Small intestine (tissue), 7 donors: ENCODE measurements around the gene MEI1. TPM values are rescaled to one million over a fixed set of nuclear protein-coding genes. Genes with fewer than 3 reads are reported as not detected.
"Not testable (repeated sequence)": the region's sequence is repeated elsewhere in the genome, so short reads cannot be mapped to it uniquely, and the experiment has no call there.

ENCODE experiments used
- DNase-seq, 2 donors: peaks; one replicate each; pipeline versions ENCODE4 v3.0.0 to v3.0.0-alpha.2; 2013
- FAIRE-seq: peaks from 2 replicates; lab custom pipeline; 2012; peaks lifted over from hg19 to GRCh38; lab: Jason Lieb, UNC
- H3K27ac ChIP-seq, 3 donors: one replicate each; pipeline ENCODE4 v1.5.1; 2013; ENCODE audit warnings: low read length in 2 of 3, mild to moderate bottlenecking in 2 of 3, control low read depth in 1 of 3, inconsistent platforms in 1 of 3, low read depth in 1 of 3, moderate library complexity in 1 of 3
- H3K27me3 ChIP-seq, 3 donors: one replicate each; pipeline ENCODE4 v1.6.1; 2013; ENCODE audit warnings: low read length in 3 of 3, inconsistent platforms in 1 of 3; ENCODE audit not compliant: control insufficient read depth in 3 of 3, insufficient read depth in 3 of 3
- H3K36me3 ChIP-seq, 3 donors: one replicate each; pipeline ENCODE4 v1.6.1; 2013; ENCODE audit warnings: low read length in 3 of 3, inconsistent platforms in 1 of 3, low read depth in 1 of 3, mild to moderate bottlenecking in 1 of 3, moderate library complexity in 1 of 3; ENCODE audit not compliant: control insufficient read depth in 3 of 3, insufficient read depth in 2 of 3
- H3K4me1 ChIP-seq, 3 donors: one replicate each; pipeline ENCODE4 v1.6.1; 2013; ENCODE audit warnings: low read length in 2 of 3, inconsistent platforms in 1 of 3, low read depth in 1 of 3, mild to moderate bottlenecking in 1 of 3, moderate library complexity in 1 of 3; ENCODE audit not compliant: control insufficient read depth in 3 of 3, insufficient read depth in 2 of 3
- H3K4me3 ChIP-seq, 3 donors: one replicate each; pipeline ENCODE4 v1.5.1; 2013; ENCODE audit warnings: low read length in 3 of 3, control low read depth in 1 of 3, inconsistent platforms in 1 of 3, low read depth in 1 of 3, mild to moderate bottlenecking in 1 of 3, moderate library complexity in 1 of 3
- H3K9me3 ChIP-seq, 2 donors: one replicate each; pipeline ENCODE4 v1.6.1; 2013; ENCODE audit warnings: low read depth in 1 of 2, low read length in 1 of 2; ENCODE audit not compliant: control insufficient read depth in 2 of 2, insufficient read depth in 1 of 2
- WGBS, 3 donors: extraction: QIAGEN DNeasy Blood & Tissue Kit; methylation state at CpG; one replicate each; pipeline ENCODE4 v1.1.7; 2013; 5-methylcytosine and 5-hydroxymethylcytosine counted together
- polyA plus RNA-seq, 4 donors: library from polyadenylated mRNA; stranded (reverse) in 3 of 4; unstranded in 1 of 4; fragments of 200-250 nt in 3 of 4; fragments of 120-200 nt in 1 of 4; gene quantifications; one replicate each; pipeline versions ENCODE4 v1.2.1 to v1.2.3, GENCODE V29; 2013
- donor health status: healthy with polysubstance abuse.
- donor health status: control.
- donor health status: control.
- donor health status: Bipolar disorder and iron deficiency.
- donor health status: healthy.

The MEI1 gene
- polyA plus RNA-seq, 4 donors, result 1.1 to 16.8 (median 4.2) TPM

GRCh38 chr22:41833369-41834004 is 134.2 kb downstream of the MEI1 start:
- Histone ChIP-seq H3K9me3 (no peaks in the 10 kb centered on the region), H3K36me3 (peaks cover 0 to 17% (median 0%) of the 10 kb centered on the region in 3 donors), H3K4me1 (peaks cover 2 to 14% (median 8%) of the 10 kb centered on the region in 3 donors), H3K27me3 (no peaks in the 10 kb centered on the region), H3K27ac (peak overlapping the region; percentile 86 to 96 (median 93)), H3K4me3 (peak overlapping the region; percentile 72 to 97 (median 81))
- 0 to 1% (median 0%) methylated on average over 39 to 86 of the region's 86 CpGs for WGBS, 3 donors
- no peak for FAIRE-seq
- peak; percentile 49 to 80 for DNase-seq

- H3K27me3 ChIP-seq, result no peaks in the 10 kb centered on the region
- no peaks in the 10 kb centered on the region for H3K9me3 ChIP-seq
- FAIRE-seq, result no peak
- H3K27ac ChIP-seq, result peak overlapping the region; percentile 86 to 96 (median 93)
- H3K36me3 ChIP-seq, result peaks cover 0 to 21% (median 0%) of the 10 kb centered on the region in 3 donors
- peak overlapping the region; percentile 72 to 97 (median 81) for H3K4me3 ChIP-seq
- H3K4me1 ChIP-seq, result peaks cover 4 to 8% (median 8%) of the 10 kb centered on the region in 3 donors
- DNase-seq, result no peak
- 8 to 14% (median 14%) methylated on average over 14 of the region's 14 CpGs for WGBS, 3 donors
Observed at GRCh38 chr22:41834005-41834944, 135.0 kb downstream of the MEI1 start.

GRCh38 chr22:41835462-41835861 is 136.2 kb downstream of the MEI1 start:
- not testable (repeated sequence) for H3K27ac ChIP-seq, H3K27me3 ChIP-seq, FAIRE-seq, DNase-seq, H3K4me1 ChIP-seq, H3K4me3 ChIP-seq, H3K9me3 ChIP-seq
- WGBS, 3 donors, result 80 to 92% (median 85%) methylated on average over 6 to 8 of the region's 8 CpGs
- peaks cover 0 to 21% (median 0%) of the 10 kb centered on the region in 3 donors for H3K36me3 ChIP-seq

- DNase-seq, result no peak
- Histone ChIP-seq H3K4me1 (peaks cover 6 to 16% (median 12%) of the 10 kb centered on the region in 3 donors), H3K27ac (no peak overlapping the region), H3K4me3 (no peak overlapping the region), H3K36me3 (peaks cover 0 to 25% (median 0%) of the 10 kb centered on the region in 3 donors), H3K27me3 (no peaks in the 10 kb centered on the region), H3K9me3 (no peaks in the 10 kb centered on the region)
- FAIRE-seq, result no peak
- 84 to 95% (median 90%) methylated on average over 2 of the region's 2 CpGs for WGBS, 3 donors
Observed at GRCh38 chr22:41836551-41836950, 137.2 kb downstream of the MEI1 start.

GRCh38 chr22:41838842-41839618 is 139.7 kb downstream of the MEI1 start:
- 48 to 72% (median 63%) methylated on average over 1 of the region's 1 CpG for WGBS, 3 donors
- DNase-seq (no peak), FAIRE-seq (no peak)
- peaks cover 6 to 20% (median 16%) of the 10 kb centered on the region in 3 donors for H3K4me1 ChIP-seq
- no peaks in the 10 kb centered on the region for H3K9me3 ChIP-seq
- H3K27me3 ChIP-seq, result no peaks in the 10 kb centered on the region
- H3K27ac ChIP-seq, result peak overlapping the region in 1 of 3 donors; percentile 34
- no peak overlapping the region for H3K4me3 ChIP-seq
- H3K36me3 ChIP-seq, result peaks cover 0 to 29% (median 0%) of the 10 kb centered on the region in 3 donors

GRCh38 chr22:41840216-41840615 is 140.9 kb downstream of the MEI1 start:
- Histone ChIP-seq H3K36me3 (peaks cover 0 to 29% (median 0%) of the 10 kb centered on the region in 3 donors), H3K27ac (no peak overlapping the region), H3K9me3 (no peaks in the 10 kb centered on the region), H3K4me1 (peaks cover 4 to 16% (median 12%) of the 10 kb centered on the region in 3 donors), H3K27me3 (no peaks in the 10 kb centered on the region), H3K4me3 (no peak overlapping the region)
- FAIRE-seq (no peak), DNase-seq (no peak)
- 91 to 92% (median 92%) methylated on average over 5 of the region's 5 CpGs for WGBS, 3 donors

- WGBS, 3 donors, result 7 to 40% (median 35%) methylated on average over 3 of the region's 3 CpGs
- no peak overlapping the region for H3K4me3 ChIP-seq
- no peaks in the 10 kb centered on the region for H3K27me3 ChIP-seq
- FAIRE-seq, result no peak
- no peaks in the 10 kb centered on the region for H3K9me3 ChIP-seq
- H3K36me3 ChIP-seq, result peaks cover 0 to 22% (median 0%) of the 10 kb centered on the region in 3 donors
- H3K27ac ChIP-seq, result peak overlapping the region in 1 of 3 donors; percentile 78
- H3K4me1 ChIP-seq, result peaks cover 4 to 19% (median 15%) of the 10 kb centered on the region in 3 donors
- peak in 1 of 2 donors; percentile 75 for DNase-seq
Observed at GRCh38 chr22:41841085-41841712, 141.9 kb downstream of the MEI1 start.
